ENCODE data around the gene DCLK2. TPM values are rescaled to one million over a fixed set of nuclear protein-coding genes. Genes with fewer than 3 reads are reported as not detected.

The DCLK2 gene
- total and polyA plus RNA-seq, 2 of the 8 experiments (the other 6 are each of a cell fraction or from before 2014, with no cell fraction given) = 0.32 to 0.37 TPM

GRCh38 chr4:150178161-150178560 is 99.9 kb downstream of the DCLK2 start (continued):
- TF ChIP-seq RFX5 (IDR thresholded peaks at IDR 0.05; ENCODE audit: borderline replicate concordance, low read depth, low read length) = no peak

DNA sequence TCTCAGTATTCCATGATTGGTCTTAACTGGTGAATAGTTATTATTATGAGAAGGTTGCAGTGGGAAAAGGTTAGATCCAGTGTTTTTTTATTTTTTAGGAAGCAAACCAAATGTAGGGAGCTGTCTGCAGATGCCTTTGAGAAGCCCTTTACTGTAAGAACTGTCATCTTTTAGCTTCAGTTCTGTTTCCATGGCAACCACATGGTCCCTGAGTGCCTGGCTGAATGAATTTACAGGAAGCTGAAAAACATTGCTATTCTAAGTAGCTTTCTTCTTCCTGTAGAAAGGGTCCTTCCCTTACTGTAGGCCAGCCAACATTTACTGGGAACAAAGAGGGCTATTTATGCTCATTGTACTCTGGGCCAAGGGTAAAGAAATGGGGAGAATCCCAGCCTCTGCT is 103.3 kb downstream of the DCLK2 start:
- Histone ChIP-seq H3K4me1 (replicated peaks in 1 of 4; ENCODE audit: control insufficient read depth in 3 of 4, insufficient read depth in 4 of 4, low read length in 3 of 4) (no peaks in the 10 kb centered on the region), H3K9me3 (ENCODE audit: insufficient read depth in 2 of 2, low read depth in 1 of 2, low read length in 1 of 2) (no peaks in the 10 kb centered on the region), H4K8ac (ENCODE audit: extremely low read depth, insufficient read depth, low read length) (no peak overlapping the region), H3K27ac (ENCODE audit: low read depth, low read length) (no peak overlapping the region), H2AK5ac (ENCODE audit: low read depth, low read length) (no peak overlapping the region), H2BK20ac (ENCODE audit: low read length) (no peak overlapping the region), H3K9ac (replicated peaks in 1 of 4; ENCODE audit: extremely low read depth in 1 of 4, low read depth in 3 of 4, low read length in 3 of 4) (no peak overlapping the region), H3K79me2 (ENCODE audit: control insufficient read depth in 1 of 2, insufficient read depth in 2 of 2, low read length in 2 of 2) (no peaks in the 10 kb centered on the region), H4K5ac (ENCODE audit: insufficient read length, low read depth, low read length) (no peak overlapping the region), H3K23ac (ENCODE audit: insufficient read length) (no peak overlapping the region), H2BK120ac (replicated peaks; ENCODE audit: low read depth, low read length) (no peak overlapping the region), H3K36me3 (ENCODE audit: control insufficient read depth in 2 of 4, insufficient read depth in 4 of 4, low read length in 3 of 4) (no peaks in the 10 kb centered on the region), H4K20me1 (replicated peaks in 1 of 2; ENCODE audit: control insufficient read depth in 1 of 2, insufficient read depth in 2 of 2, low read length in 2 of 2) (no peaks in the 10 kb centered on the region), H2BK15ac (ENCODE audit: low read length) (no peak overlapping the region), H2AFZ (ENCODE audit: low read length) (no peak overlapping the region), H3K79me1 (ENCODE audit: low read depth, low read length) (no peaks in the 10 kb centered on the region), H4K91ac (replicated peaks; ENCODE audit: insufficient read length, low read length) (no peak overlapping the region), H3K27me3 (replicated peaks in 1 of 4; ENCODE audit: control insufficient read depth in 3 of 4, extremely low read depth in 1 of 4, insufficient read depth in 3 of 4, low read length in 3 of 4) (no peaks in the 10 kb centered on the region), H2BK5ac (ENCODE audit: low read depth, low read length) (no peak overlapping the region), H3K4me3 (ENCODE audit: extremely low read depth in 1 of 4, insufficient read depth in 2 of 4, low read depth in 3 of 4, low read length in 4 of 4) (no peak overlapping the region), H2BK12ac (ENCODE audit: low read depth, low read length) (no peak overlapping the region), H3K18ac (ENCODE audit: extremely low read depth, low read length) (no peak overlapping the region), H3K4ac (replicated peaks; ENCODE audit: insufficient read length, low read depth, low read length) (no peak overlapping the region), H3K56ac (replicated peaks; ENCODE audit: insufficient read length, low read depth, low read length) (no peak overlapping the region), H3K4me2 (ENCODE audit: insufficient read depth in 1 of 2, low read depth in 2 of 2, low read length in 2 of 2) (no peak overlapping the region), H3K14ac (ENCODE audit: insufficient read length) (no peak overlapping the region), H3K23me2 (ENCODE audit: low read depth, low read length) (no peaks in the 10 kb centered on the region)
- ChIA-PET CTCF (ENCODE audit: partially characterized antibody) (interaction anchor here (0.8 to 1.5 kb wide), 4 partner anchors 14 to 36 kb away, joined by 3 to 6 read pairs (median 4); no protein-coding TSS in a partner anchor), POLR2A (ENCODE audit: partially characterized antibody) (interaction anchor here (0.6 kb wide), 1 partner anchor 39 kb away, joined by 3 read pairs; no protein-coding TSS in a partner anchor)
- FAIRE-seq (no peak), DNase-seq (ENCODE audit: low read depth in 1 of 2, low spot score in 2 of 2) (no peak)
- TF ChIP-seq NRF1 (IDR thresholded peaks at IDR 0.05; ENCODE audit: low read depth, low read length) = no peak
- TF ChIP-seq SP4 (IDR thresholded peaks at IDR 0.05; ENCODE audit: low read length) = no peak
- no peak for TF ChIP-seq SAP30 (IDR thresholded peaks at IDR 0.05; ENCODE audit: insufficient read depth, insufficient replicate concordance, low read length)
- TF ChIP-seq CHD2 (IDR thresholded peaks at IDR 0.05; ENCODE audit: low read length) = no peak
- TF ChIP-seq EZH2 (IDR thresholded peaks at IDR 0.05; ENCODE audit: low read depth, low read length, severe bottlenecking) = no peak
- no peak for TF ChIP-seq TEAD4 (IDR thresholded peaks at IDR 0.05; ENCODE audit: low read depth, low read length)
- TF ChIP-seq KDM1A (IDR thresholded peaks at IDR 0.05; ENCODE audit: borderline replicate concordance, low read length) = no peak
- TF ChIP-seq E2F6 (IDR thresholded peaks at IDR 0.05) = no peak
